Stimulated activated CD8-positive, alpha-beta memory T cell treated with anti-CD3 and anti-CD28 coated beads, Interleukin-15, amount 100 ng/mL, for 4 hours (primary cell): ENCODE data around the gene KNDC1.
"Not testable (repeated sequence)": the region's sequence is repeated elsewhere in the genome, so short reads cannot be mapped to it uniquely, and the experiment has no call there.

Experiments used
- DNase-seq, 2 donors: peaks; one replicate each; pipeline ENCODE4 v3.0.0-alpha.2; 2020; ENCODE audit warnings: low read depth in 2 of 2

The KNDC1 gene

GRCh38 chr10:133124357-133125211 is 35.4 kb upstream of the KNDC1 start:
- no peak for DNase-seq

- DNase-seq, result no peak
Measured at GRCh38 chr10:133125901-133126300, 34.1 kb upstream of the KNDC1 start.

GRCh38 chr10:133126431-133127290 is 33.4 kb upstream of the KNDC1 start:
- no peak for DNase-seq

- no peak for DNase-seq
Measured at GRCh38 chr10:133127291-133128125, 32.5 kb upstream of the KNDC1 start.

- no peak for DNase-seq
Measured at GRCh38 chr10:133128126-133129070, 31.6 kb upstream of the KNDC1 start.

- DNase-seq, result no peak
Measured at GRCh38 chr10:133129071-133129858, 30.8 kb upstream of the KNDC1 start.

- no peak for DNase-seq
Measured at GRCh38 chr10:133129859-133130495, 30.0 kb upstream of the KNDC1 start.

GRCh38 chr10:133130602-133131001 is 29.4 kb upstream of the KNDC1 start:
- DNase-seq, result no peak

- DNase-seq, result no peak
Measured at GRCh38 chr10:133131053-133131452, 29.0 kb upstream of the KNDC1 start.

GRCh38 chr10:133131734-133132472 is 28.1 kb upstream of the KNDC1 start:
- DNase-seq, result no peak

GRCh38 chr10:133132473-133133291 is 27.3 kb upstream of the KNDC1 start:
- DNase-seq, result no peak

GRCh38 chr10:133133471-133134231 is 26.4 kb upstream of the KNDC1 start:
- DNase-seq, result no peak

- no peak for DNase-seq
Measured at GRCh38 chr10:133134411-133135115, 25.5 kb upstream of the KNDC1 start.

- no peak for DNase-seq
Measured at GRCh38 chr10:133135116-133135465, 24.9 kb upstream of the KNDC1 start.

- not testable (repeated sequence) for DNase-seq
Measured at GRCh38 chr10:133137486-133138145, 22.4 kb upstream of the KNDC1 start.

GRCh38 chr10:133139551-133140065 is 20.4 kb upstream of the KNDC1 start:
- no peak for DNase-seq
